IMR-90 (cell line): ENCODE measurements around the gene RASSF8.

Source experiments
- BHLHE40 ChIP-seq: fragments of 150-350 bp; IDR thresholded peaks from 2 replicates; pipeline ENCODE4 v1.6.1; 2016; ENCODE audit warnings: mild to moderate bottlenecking, low read depth, low read length
- CEBPB ChIP-seq: IDR thresholded peaks from 2 replicates; pipeline ENCODE4 v1.6.1; 2012; ENCODE audit warnings: low read depth, low read length, improper control_type of control experiment
- FOS ChIP-seq: fragments of 150-350 bp; IDR thresholded peaks from 2 replicates; pipeline ENCODE4 v1.6.1; 2016; ENCODE audit warnings: low read depth, low read length
- POLR2A ChIP-seq: IDR thresholded peaks from 2 replicates; pipeline ENCODE4 v1.6.1; 2012; ENCODE audit warnings: mild to moderate bottlenecking, low read depth, low read length
- RAD21 ChIP-seq: IDR thresholded peaks from 2 replicates; pipeline ENCODE4 v1.6.1; 2012; ENCODE audit warnings: low read length, improper control_type of control experiment
- RCOR1 ChIP-seq: IDR thresholded peaks from 2 replicates; pipeline ENCODE4 v1.6.1; 2012; ENCODE audit warnings: mild to moderate bottlenecking, low read length, improper control_type of control experiment; ENCODE audit not compliant: insufficient replicate concordance
- TF ChIP-seq, protein P1 (sequence below): conservative IDR thresholded peaks from 2 replicates; pipeline ENCODE4 v1.5.1; 2012; ENCODE audit warnings: mild to moderate bottlenecking, low read depth, low read length, improper control_type of control experiment
- TF ChIP-seq, protein P2 (sequence below): fragments of 150-350 bp; IDR thresholded peaks from 2 replicates; pipeline ENCODE4 v1.6.1; 2017; ENCODE audit warnings: mild to moderate bottlenecking, antibody characterized with exemption, low read length, low read depth
- TF ChIP-seq, protein P3 (sequence below): fragments of 150-350 bp; IDR thresholded peaks from 2 replicates; pipeline ENCODE4 v1.6.1; 2016; ENCODE audit warnings: low read depth, mild to moderate bottlenecking, low read length, moderate library complexity, borderline replicate concordance

DNA sequence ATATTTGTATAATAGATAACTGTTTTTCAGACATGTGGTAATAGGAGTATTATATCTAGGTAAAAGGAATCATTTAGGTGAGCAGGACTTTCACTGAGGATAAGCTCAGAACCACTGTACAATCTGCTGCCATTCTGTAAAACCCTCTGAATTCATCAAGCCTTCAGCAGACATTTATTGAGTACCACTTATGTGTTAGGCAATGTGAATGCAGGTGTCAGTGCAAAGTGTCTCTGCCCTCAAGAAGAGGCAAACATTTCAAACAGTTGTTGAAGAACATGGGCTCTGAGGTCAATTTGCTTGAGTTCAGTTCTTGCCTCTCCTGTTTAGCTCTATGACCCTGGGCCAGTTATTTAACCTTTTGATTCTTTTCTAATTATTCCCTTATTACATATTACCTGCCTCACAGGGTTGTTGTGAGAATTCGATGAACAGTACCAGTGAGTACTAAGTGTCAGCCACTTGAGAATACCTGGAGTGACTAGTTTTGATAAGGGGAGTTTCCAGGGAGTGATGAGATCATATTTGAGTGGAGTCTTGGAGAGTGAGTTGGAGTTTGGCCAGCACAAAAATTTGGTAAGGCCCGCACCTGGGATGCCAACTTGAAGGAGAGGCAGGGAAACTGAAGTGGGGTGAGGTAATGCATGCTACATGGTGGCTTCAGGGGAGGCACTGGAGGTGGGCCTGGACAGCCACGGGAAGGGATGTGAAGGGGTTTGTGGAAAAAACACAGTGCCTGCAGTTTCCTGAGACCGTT lies 33.7 kb downstream of the RASSF8 start:
- no peak for TF ChIP-seq RCOR1
- TF ChIP-seq POLR2A = no peak
- no peak for TF ChIP-seq CEBPB
- TF ChIP-seq BHLHE40 = no peak
- TF ChIP-seq, protein P1, sequence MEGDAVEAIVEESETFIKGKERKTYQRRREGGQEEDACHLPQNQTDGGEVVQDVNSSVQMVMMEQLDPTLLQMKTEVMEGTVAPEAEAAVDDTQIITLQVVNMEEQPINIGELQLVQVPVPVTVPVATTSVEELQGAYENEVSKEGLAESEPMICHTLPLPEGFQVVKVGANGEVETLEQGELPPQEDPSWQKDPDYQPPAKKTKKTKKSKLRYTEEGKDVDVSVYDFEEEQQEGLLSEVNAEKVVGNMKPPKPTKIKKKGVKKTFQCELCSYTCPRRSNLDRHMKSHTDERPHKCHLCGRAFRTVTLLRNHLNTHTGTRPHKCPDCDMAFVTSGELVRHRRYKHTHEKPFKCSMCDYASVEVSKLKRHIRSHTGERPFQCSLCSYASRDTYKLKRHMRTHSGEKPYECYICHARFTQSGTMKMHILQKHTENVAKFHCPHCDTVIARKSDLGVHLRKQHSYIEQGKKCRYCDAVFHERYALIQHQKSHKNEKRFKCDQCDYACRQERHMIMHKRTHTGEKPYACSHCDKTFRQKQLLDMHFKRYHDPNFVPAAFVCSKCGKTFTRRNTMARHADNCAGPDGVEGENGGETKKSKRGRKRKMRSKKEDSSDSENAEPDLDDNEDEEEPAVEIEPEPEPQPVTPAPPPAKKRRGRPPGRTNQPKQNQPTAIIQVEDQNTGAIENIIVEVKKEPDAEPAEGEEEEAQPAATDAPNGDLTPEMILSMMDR = no peak
- TF ChIP-seq RAD21 = no peak
- TF ChIP-seq, protein P2, sequence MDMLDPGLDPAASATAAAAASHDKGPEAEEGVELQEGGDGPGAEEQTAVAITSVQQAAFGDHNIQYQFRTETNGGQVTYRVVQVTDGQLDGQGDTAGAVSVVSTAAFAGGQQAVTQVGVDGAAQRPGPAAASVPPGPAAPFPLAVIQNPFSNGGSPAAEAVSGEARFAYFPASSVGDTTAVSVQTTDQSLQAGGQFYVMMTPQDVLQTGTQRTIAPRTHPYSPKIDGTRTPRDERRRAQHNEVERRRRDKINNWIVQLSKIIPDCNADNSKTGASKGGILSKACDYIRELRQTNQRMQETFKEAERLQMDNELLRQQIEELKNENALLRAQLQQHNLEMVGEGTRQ = no peak
- TF ChIP-seq FOS = no peak
- TF ChIP-seq, protein P3, sequence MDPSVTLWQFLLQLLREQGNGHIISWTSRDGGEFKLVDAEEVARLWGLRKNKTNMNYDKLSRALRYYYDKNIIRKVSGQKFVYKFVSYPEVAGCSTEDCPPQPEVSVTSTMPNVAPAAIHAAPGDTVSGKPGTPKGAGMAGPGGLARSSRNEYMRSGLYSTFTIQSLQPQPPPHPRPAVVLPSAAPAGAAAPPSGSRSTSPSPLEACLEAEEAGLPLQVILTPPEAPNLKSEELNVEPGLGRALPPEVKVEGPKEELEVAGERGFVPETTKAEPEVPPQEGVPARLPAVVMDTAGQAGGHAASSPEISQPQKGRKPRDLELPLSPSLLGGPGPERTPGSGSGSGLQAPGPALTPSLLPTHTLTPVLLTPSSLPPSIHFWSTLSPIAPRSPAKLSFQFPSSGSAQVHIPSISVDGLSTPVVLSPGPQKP = no peak
